ENCODE results near the gene FAM53C.
"Not testable (repeated sequence)": the region's sequence is repeated elsewhere in the genome, so short reads cannot be mapped to it uniquely, and the experiment has no call there.

The FAM53C gene

DNA sequence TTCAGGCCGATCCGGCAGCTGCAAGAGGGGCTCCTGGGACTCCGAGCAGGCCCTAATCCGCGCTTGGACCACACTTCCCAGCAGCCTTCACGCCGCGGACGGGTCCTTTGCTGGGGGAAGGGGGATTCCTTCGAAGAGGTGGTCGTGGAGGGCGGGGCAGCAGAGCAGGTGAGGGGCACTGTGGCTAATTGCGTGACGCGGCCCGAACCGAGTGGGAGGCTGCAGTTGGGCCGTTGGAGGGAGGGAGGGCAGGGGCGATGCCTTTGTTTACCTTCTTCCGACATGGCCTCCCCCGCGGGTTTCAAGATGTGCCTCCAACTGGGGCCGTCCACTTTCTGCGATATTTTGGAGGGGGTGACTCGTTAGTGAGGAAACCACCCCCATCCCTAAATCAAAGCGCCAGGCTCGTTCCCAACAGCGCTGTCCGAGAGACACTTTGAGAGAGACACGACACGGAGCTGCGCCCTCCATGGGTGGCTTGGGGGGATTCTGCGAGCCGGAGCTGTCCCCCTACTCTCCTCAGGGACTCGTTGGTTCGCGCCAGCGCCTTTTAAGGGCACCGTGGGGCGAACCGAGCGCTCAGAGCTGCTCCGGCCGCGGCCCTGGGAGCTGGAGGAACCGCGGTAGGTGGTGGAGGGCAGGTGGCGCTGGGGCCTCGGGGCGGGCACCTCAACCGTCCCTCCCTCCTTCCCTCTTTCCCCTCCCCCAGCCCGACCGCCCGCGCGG, at the start of gene FAM53C:
Gene FAM53C, plus strand, starts transcription at position 582 of the 726 bp plus-strand sequence. CDS start 3,070 bp downstream, outside the sequence.
- peak; percentile 84 for FAIRE-seq
- peak; percentile 80 for DNase-seq (ENCODE audit: extremely low spot score, insufficient read length, low read depth)

DNA sequence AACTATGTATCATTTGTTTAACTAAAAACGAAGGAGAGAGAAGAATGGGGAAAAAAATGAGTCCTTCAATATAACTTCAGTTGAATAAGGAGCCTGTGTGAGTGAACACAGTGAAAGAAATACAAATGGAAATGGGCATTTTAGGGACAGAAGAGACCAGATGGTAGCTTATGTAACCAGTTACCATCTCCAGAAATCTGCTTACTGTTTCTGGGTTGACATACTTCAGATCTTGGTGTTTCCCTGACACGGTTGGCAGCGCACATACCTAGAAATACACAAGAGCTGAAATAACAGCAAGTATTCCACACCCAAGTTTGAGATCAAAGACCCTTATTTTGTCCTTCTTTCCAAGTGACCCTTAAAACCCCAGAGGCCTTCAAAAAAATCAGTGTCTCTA, 48.8 kb upstream of the FAM53C start:
- DNase-seq (ENCODE audit: extremely low spot score, insufficient read length, low read depth): no peak
- no peak for FAIRE-seq

DNA sequence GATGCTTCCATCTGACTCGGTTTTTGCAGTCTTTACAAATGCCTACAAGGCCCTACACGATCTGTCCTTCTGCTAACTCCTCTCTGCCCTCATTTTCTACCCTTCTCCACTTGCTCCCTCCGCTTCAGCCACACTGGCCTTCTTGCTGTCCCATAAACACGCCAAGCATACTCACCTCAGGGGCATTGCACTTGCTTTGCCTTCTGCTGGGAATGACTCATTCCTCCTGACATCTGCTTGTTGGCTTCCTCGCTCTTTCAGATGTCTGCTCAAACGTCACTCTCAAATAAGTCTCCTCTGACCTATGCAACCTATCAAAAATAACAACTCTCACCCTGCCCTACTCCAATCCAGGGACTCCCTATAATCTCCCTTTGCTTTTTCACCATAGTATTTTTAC, 34.7 kb upstream of the FAM53C start:
- FAIRE-seq (no peak), DNase-seq (ENCODE audit: extremely low spot score, insufficient read length, low read depth) (no peak)

DNA sequence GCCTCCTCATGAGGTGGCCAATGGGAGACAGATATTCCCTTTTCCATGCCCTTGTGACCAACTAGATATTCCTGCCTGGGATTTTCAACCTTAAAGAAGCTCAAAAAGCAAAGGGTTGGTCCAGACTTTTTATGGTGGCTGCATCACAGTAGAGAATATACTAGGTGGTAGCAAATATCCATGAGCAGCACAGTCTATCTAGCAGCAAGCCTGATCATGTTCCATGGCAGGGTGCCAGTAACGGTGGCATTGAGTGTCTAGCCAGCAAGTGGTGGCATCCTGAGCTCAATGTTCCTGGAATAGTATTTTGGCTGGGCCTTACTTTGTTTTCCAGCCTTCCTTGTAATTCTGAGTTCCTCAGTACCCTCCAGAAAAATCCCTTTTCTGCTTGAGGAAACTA, 32.3 kb upstream of the FAM53C start:
- FAIRE-seq (no peak), DNase-seq (ENCODE audit: extremely low spot score, insufficient read length, low read depth) (no peak)

DNA sequence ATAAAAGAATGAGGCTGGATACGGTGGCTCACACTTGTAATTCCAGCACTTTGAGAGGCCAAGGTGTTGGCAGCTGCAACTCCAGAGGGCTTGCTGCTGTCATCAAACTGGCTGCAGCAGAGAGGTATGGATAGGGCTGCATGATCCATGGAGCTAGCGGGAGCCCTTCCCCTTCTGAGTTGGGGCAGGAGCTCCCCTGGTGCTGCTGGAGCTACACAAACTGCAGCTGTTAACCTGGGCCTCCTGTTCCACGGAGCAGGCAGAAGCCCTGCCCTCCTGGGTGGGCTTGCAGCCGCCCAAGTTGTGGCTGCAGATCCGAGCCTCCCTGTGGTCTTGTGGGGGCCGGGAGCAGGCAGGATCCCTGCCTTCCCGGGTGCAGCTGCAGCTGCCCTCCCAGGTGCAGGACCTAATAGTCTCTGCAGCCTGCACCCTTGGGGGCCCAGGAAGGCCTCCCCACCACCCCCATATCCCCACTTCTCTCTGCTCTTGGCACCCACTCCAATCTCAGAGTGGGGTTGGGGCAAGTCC, 22.3 kb upstream of the FAM53C start:
- DNase-seq (ENCODE audit: extremely low spot score, insufficient read length, low read depth) (no peak), FAIRE-seq (no peak)

DNA sequence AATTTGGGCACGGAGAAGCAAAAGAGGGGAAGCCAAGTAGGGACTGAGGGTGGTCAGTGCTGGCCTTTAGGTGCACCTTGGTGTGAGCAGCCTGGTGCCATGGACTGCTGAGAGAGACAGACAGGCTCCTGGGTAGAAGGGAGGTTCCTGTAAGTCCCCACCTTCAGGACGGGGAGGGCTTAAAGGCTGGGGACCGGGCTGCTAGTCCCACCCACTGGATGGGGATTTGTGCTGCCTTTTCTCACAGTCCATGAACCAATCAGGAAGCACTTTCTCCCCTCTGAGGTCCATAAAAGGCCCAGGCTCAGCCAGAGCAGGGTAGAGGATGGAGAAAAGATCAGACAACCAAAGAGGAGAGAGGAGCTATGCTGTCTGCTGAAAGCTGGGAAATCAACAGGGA, 21.7 kb upstream of the FAM53C start:
- DNase-seq (ENCODE audit: extremely low spot score, insufficient read length, low read depth) (no peak), FAIRE-seq (no peak)

DNA sequence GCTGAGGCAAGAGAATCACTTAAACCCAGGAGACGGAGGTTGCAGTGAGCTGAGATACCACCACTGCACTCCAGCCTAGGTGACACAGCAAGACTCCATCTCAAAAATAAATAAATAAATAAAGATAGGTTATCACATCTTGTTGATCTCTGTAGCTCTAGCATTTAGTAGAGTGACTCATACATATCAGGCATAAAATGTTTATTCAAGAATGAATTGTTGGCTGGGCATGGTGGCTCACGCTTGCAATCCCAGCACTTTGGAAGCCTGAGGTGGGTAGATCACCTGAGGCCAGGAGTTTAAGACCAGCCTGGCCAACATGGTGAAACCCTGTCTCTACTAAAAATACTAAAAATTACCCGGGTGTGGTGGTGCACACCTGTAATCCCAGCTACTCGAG, 19.9 kb upstream of the FAM53C start:
- not testable (repeated sequence) for DNase-seq (ENCODE audit: extremely low spot score, insufficient read length, low read depth); FAIRE-seq

DNA sequence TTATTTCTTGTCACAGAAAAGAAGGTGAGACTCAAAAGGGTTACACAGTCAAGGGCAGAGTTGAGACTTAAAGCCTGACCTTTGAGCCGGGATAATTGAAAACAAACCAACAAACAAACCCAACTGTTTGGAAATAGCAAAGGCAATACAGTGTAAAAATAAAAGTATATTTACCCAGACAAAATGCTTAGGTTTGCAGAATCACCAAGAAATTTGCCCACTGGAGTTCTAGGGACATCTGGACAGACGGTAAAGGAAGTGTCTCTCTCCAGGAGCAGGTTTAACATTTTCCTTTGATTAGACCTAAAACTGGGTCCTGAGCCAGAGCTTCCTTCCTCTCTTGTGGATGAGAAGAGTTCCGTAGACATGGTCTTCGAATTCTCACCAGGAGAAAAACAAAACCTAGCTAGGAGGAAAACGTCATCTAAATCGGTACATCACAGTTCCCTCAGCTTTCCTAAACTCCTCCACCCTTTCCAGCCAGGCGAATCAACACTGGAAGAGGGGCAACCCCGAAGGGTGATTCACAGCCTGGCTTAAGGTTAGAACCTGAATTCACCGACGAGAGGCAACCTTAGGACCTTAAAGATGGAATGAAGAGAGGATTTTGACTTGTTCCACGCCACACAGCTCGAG, 7.1 kb upstream of the FAM53C start:
- DNase-seq (ENCODE audit: extremely low spot score, insufficient read length, low read depth) (no peak), FAIRE-seq (no peak)

DNA sequence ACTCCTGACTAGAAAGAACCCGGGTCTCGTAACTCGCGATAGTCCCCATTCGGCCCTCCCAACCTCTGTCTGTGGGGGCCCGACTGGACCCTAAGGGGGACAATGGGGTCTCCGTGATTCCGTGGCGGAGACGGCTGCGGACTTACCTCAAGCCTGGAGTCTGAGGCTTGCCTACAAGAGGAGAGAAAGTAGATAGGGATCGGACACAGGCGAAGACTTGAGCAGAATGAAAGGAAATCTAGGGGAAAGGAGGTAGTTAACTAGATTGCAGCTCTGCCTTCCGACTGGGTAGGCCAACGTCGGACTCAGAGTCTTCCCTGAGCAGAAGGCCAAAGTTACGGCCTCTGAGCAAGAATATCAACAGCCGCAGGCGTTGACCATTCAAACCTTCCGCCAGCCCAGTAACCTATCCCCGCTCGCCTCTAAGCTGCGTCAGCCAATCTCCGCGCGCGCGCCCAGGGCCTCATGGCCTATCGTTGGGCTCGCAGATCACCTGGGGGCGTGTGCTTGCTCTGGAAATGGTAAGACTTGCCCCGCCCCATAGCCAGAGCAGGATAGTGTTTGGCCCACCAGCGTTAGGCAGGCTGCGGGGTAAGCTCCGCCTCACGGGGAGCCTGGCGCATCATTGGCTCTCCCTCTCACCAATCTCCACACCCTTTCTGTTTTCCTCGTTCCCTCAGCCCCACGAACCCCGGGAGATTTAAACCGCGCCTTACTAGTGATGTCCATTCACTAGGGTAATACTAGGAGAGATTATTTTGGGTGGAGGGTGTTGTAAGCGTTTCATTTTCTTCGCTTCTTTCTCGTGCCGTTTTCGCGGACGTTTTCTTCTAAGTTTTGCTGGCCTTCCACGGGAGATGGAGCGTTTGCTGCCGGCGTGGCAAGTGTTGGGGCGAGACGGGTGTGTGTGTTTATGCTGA, 6.4 kb upstream of the FAM53C start, which contains the start of gene CDC25C:
Gene CDC25C, minus strand, starts transcription at position 356 of the 920 bp plus-strand sequence. CDS start 624 bp downstream, outside the sequence.
- FAIRE-seq: peak; percentile 100

DNA sequence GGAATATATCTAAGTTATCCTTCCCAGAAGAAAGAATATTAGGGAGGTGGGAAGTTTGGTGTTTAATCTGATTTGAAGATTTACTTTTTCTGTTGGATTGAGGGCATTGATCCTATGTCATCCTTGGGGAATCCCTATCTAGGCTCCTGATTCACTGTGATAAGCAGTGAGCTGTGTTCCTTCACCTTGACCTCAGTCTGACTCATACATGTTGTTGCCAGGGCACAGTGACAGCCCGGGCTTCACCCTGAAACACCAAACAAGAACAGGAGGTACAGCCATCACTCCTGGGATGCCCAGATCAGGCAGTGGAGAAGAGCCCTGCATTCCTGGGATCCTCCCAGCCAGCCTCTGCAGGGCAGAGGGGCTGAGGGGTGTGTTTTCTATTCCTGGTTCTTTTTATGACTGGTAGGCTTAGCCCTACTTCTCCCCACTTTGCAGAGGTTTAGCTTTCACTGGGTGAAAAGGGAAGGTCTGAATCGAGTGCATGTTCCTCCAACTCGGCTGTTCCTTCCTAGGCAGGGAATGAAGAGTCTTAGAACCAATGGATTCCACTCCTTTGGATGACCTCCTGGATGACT, 3.1 kb upstream of the FAM53C start:
- FAIRE-seq (no peak), DNase-seq (ENCODE audit: extremely low spot score, insufficient read length, low read depth) (no peak)

More for the DNA sequence above, 6.4 kb upstream of the FAM53C start, which contains the start of gene CDC25C:
- DNase-seq (ENCODE audit: extremely low spot score, insufficient read length, low read depth): peak; percentile 93

DNA sequence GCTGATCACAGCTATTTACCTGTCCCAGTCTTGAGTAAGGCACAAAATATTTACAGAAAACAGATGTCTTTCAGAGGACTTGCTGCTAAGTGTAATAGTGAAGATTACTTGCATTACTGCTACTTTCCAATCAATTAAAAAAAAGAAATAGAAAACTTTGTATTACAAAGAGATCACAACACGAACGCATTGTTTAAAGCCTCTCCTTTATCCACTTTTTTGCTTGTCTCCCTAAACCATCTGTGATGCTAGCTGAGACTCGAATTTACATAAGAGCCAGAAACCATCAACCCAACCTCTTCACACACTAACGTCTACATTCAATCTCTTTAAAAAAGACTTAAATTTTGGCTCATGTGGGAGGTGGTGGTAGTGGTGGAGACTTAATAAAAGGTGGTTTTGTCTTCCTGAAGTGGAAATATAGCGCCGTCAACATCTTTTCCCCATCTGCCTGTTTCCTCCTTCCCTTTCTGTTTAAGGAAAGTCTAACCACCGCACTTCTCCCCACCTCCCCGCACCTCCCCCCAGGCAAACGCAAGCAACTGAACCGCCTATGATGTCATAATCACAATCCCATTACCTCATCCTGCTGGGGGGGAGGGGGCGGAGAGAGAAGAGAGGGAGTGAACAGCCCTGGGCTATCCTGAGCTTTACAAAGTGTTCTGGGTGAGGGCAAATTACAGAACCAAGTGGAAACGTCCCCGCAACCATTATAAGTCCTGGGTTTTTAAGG, 948 bp upstream of the FAM53C start:
- no peak for DNase-seq (ENCODE audit: extremely low spot score, insufficient read length, low read depth)

DNA sequence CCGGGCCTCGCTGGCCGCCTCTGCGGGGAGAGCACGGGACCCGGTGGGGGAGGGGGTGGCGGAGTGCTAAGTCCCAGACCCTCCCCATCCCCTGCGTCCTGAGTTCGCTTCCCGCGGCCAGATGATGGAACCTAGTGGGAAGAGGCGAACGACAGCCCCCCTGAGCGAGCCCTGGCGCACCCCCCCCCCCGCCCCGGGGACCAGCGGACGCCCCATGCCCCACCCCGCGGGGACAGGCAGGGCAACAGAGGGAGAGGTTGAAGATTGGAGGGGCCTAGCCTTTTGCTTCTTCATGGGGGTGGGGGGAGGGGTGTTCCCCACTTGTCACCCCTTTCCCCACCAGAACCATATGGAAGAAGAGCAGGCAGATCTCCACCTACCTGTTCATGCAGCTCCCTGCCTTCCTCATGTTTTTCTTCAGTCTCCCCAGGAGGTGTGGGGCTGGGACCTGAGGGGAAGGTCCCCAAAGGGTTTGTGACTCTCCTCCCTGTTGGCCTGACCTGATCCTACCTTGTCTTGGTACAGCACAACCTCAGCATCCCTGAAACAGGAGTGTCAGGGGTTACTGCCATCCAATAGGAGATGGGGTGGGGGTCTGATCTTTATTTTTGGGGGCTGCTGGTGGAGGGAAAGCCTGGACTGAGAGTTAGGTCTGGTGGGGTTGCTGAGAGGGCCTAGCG, 485 bp downstream of the FAM53C start:
- FAIRE-seq: no peak
- DNase-seq (ENCODE audit: extremely low spot score, insufficient read length, low read depth): no peak

More for the DNA sequence above, 948 bp upstream of the FAM53C start:
- peak; percentile 38 for FAIRE-seq

DNA sequence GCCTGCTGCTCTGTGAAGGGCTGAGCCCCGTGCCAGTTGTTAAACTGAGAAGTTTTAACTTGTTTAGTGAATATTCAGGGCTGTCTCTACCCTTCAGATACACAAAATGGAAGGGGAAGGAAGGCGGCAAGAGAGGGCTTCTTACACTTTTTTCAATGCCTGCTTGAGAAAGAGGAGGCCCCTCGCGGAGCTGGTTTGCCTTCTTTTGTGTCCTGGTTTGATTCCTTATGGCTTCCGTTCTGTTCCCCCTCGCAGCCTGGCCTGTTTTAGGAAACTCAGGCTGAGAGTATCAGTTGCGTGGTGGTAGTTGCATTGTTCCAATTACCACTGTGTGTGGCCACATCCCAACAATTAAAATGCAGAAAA, 1.0 kb downstream of the FAM53C start:
- peak; percentile 59 for FAIRE-seq
- no peak for DNase-seq (ENCODE audit: extremely low spot score, insufficient read length, low read depth)

DNA sequence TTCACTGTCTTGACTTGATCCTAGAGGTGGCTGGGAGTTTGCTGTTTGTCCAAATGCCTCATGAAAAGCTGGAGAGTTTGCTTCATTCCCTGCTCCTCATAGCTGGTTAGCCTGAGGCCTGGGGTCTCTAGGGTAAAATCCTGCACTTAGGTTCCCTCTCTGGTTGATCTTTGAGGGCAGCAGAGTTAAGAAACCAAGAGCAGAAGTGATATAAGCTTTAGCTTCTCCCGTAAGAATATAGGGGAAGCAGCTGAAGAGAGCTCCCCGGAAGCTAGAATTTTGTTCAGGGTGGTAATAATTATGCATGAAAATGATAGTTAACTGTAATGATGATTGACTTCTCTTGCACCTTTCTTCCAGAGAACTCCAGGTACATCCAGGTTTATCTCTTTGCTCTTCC, 1.4 kb downstream of the FAM53C start:
- DNase-seq (ENCODE audit: extremely low spot score, insufficient read length, low read depth) (no peak), FAIRE-seq (no peak)

DNA sequence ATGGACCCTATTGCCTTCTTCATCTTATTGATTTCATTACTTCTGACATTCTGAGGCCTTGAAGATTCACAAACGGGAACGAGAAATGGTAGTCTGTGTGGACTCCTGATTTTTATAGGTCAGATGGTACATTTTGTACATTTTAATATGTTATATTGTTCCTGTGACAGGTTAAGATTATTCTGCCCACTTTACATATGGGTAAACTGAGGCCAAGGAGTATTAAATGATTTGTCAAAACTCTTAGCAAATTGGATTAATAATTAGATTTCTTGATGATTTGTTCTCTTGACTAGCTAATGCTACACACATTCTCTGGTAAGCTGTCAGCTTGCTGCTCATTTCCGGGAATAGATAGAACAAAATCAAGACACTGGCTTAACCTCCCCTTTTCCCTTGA, 1.9 kb downstream of the FAM53C start:
- no peak for FAIRE-seq
- DNase-seq (ENCODE audit: extremely low spot score, insufficient read length, low read depth): no peak

DNA sequence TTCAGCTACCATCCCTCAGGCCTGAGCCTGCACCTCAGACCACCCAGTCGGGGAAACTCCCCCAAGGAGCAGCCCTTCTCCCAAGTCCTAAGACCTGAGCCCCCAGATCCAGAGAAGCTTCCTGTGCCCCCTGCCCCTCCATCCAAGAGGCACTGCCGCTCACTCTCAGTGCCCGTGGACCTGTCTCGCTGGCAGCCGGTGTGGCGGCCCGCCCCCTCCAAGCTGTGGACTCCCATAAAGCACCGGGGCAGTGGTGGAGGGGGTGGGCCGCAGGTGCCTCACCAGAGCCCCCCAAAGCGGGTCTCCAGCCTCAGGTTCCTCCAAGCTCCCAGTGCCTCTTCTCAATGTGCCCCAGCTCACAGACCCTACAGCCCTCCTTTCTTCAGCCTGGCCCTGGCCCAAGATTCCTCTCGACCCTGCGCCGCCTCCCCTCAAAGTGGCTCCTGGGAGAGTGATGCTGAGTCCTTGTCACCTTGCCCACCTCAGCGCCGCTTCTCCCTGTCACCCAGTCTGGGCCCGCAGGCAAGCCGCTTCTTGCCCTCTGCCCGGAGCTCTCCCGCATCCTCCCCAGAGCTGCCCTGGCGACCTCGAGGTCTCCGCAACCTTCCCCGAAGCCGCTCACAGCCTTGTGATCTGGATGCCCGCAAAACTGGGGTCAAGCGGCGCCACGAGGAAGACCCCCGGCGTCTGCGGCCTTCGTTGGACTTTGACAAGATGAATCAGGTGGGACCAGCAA, 7.0 kb downstream of the FAM53C start:
- no peak for DNase-seq (ENCODE audit: extremely low spot score, insufficient read length, low read depth)
- FAIRE-seq: no peak

DNA sequence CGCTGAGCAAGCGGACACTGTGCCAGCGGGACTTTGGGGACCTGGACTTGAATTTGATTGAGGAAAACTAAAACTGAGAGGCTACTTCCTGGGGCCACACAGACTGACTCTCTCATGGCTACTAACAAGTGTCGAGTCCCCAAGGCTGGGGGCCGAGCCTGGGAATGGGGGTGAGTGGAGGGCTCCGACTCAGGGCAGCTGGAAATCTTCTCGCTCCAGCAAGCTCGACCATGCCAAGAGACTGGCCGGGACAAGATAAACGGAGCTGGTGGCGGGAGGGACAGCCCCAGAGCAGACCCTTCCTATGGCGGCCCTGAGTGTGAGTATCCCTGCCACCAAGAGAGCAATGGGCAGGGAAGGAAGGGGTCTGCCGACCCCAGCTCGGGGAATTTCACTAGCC, 8.8 kb downstream of the FAM53C start:
- DNase-seq (ENCODE audit: extremely low spot score, insufficient read length, low read depth): no peak
- no peak for FAIRE-seq
